Anterior cingulate cortex (tissue), 58 donors: Measurements from ENCODE around the gene ZFAND3.
"Not testable (repeated sequence)": the region's sequence is repeated elsewhere in the genome, so short reads cannot be mapped to it uniquely, and the experiment has no call there.

Experiments used
- DNase-seq, 58 donors: peaks; one replicate each; lab custom pipeline; 2025; lab: John Stamatoyannopoulos, UW

Gene ZFAND3

GRCh38 chr6:37889486-37889885 is 70.0 kb downstream of the ZFAND3 start:
- DNase-seq = no peak

- DNase-seq = no peak
Observed at GRCh38 chr6:37891072-37891471, 71.5 kb downstream of the ZFAND3 start.

GRCh38 chr6:37893257-37893656 is 73.7 kb downstream of the ZFAND3 start:
- DNase-seq = no peak

GRCh38 chr6:37893734-37894133 is 74.2 kb downstream of the ZFAND3 start:
- DNase-seq = not testable (repeated sequence)

GRCh38 chr6:37894585-37894984 is 75.1 kb downstream of the ZFAND3 start:
- no peak for DNase-seq

- no peak for DNase-seq
Observed at GRCh38 chr6:37897321-37897720, 77.8 kb downstream of the ZFAND3 start.

- no peak for DNase-seq
Observed at GRCh38 chr6:37897818-37898515, 78.4 kb downstream of the ZFAND3 start.

GRCh38 chr6:37903351-37904340 is 84.1 kb downstream of the ZFAND3 start:
- DNase-seq = no peak

GRCh38 chr6:37904590-37904989 is 85.1 kb downstream of the ZFAND3 start:
- no peak for DNase-seq

- no peak for DNase-seq
Observed at GRCh38 chr6:37906121-37906520, 86.6 kb downstream of the ZFAND3 start.

GRCh38 chr6:37910998-37911397 is 91.5 kb downstream of the ZFAND3 start:
- no peak for DNase-seq

GRCh38 chr6:37913210-37913609 is 93.7 kb downstream of the ZFAND3 start:
- DNase-seq = no peak

GRCh38 chr6:37915463-37915862 is 95.9 kb downstream of the ZFAND3 start:
- no peak for DNase-seq

- no peak for DNase-seq
Observed at GRCh38 chr6:37916149-37916548, 96.6 kb downstream of the ZFAND3 start.

- no peak for DNase-seq
Observed at GRCh38 chr6:37916675-37917074, 97.1 kb downstream of the ZFAND3 start.

- no peak for DNase-seq
Observed at GRCh38 chr6:37917566-37917965, 98.0 kb downstream of the ZFAND3 start.

GRCh38 chr6:37919417-37920157 is 100.1 kb downstream of the ZFAND3 start:
- DNase-seq = no peak

GRCh38 chr6:37920667-37921066 is 101.1 kb downstream of the ZFAND3 start:
- no peak for DNase-seq

GRCh38 chr6:37922563-37922962 is 103.0 kb downstream of the ZFAND3 start:
- no peak for DNase-seq

- no peak for DNase-seq
Observed at GRCh38 chr6:37923514-37923913, 104.0 kb downstream of the ZFAND3 start.

GRCh38 chr6:37926661-37927060 is 107.1 kb downstream of the ZFAND3 start:
- DNase-seq = no peak
